ENCODE data around the gene MEX3D. TPM values are rescaled to one million over a fixed set of nuclear protein-coding genes. Genes with fewer than 3 reads are reported as not detected.

Gene MEX3D
- polyA plus RNA-seq, 2 donors, result 2.8 to 8.4 TPM

GRCh38 chr19:1514986-1515721, 53.0 kb downstream of the MEX3D start:
- Histone ChIP-seq H3K36me3 (ENCODE audit: control insufficient read depth in 2 of 2, insufficient read depth in 2 of 2, low read length in 1 of 2) (no peaks in the 10 kb centered on the region), H3K27ac (ENCODE audit: low read depth in 2 of 2, low read length in 1 of 2) (no peak overlapping the region), H3K4me1 (ENCODE audit: control insufficient read depth in 2 of 2, insufficient read depth in 2 of 2, low read length in 1 of 2) (peaks cover 5 to 10% of the 10 kb centered on the region in 2 donors), H3K9me3 (ENCODE audit: control insufficient read depth in 2 of 2, insufficient read depth in 1 of 2, low read depth in 1 of 2, low read length in 1 of 2) (peaks cover 0 to 4% of the 10 kb centered on the region in 2 donors), H3K4me3 (ENCODE audit: low read depth in 1 of 2, low read length in 2 of 2) (no peak overlapping the region), H3K27me3 (ENCODE audit: control insufficient read depth in 1 of 2, insufficient read depth in 2 of 2, low read length in 2 of 2) (no peaks in the 10 kb centered on the region)
- WGBS, 2 donors, result 66 to 71% methylated on average over 14 of the region's 14 CpGs

- Histone ChIP-seq H3K9me3 (ENCODE audit: control insufficient read depth in 2 of 2, insufficient read depth in 1 of 2, low read depth in 1 of 2, low read length in 1 of 2) (peaks cover 0 to 4% of the 10 kb centered on the region in 2 donors), H3K27ac (ENCODE audit: low read depth in 2 of 2, low read length in 1 of 2) (no peak overlapping the region), H3K4me1 (ENCODE audit: control insufficient read depth in 2 of 2, insufficient read depth in 2 of 2, low read length in 1 of 2) (peaks cover 5 to 16% of the 10 kb centered on the region in 2 donors), H3K27me3 (ENCODE audit: control insufficient read depth in 1 of 2, insufficient read depth in 2 of 2, low read length in 2 of 2) (no peaks in the 10 kb centered on the region), H3K36me3 (ENCODE audit: control insufficient read depth in 2 of 2, insufficient read depth in 2 of 2, low read length in 1 of 2) (no peaks in the 10 kb centered on the region), H3K4me3 (ENCODE audit: low read depth in 1 of 2, low read length in 2 of 2) (no peak overlapping the region)
- 49 to 66% methylated on average over 10 of the region's 10 CpGs for WGBS, 2 donors
Observed at GRCh38 chr19:1514295-1514661, 53.8 kb downstream of the MEX3D start.

DNA sequence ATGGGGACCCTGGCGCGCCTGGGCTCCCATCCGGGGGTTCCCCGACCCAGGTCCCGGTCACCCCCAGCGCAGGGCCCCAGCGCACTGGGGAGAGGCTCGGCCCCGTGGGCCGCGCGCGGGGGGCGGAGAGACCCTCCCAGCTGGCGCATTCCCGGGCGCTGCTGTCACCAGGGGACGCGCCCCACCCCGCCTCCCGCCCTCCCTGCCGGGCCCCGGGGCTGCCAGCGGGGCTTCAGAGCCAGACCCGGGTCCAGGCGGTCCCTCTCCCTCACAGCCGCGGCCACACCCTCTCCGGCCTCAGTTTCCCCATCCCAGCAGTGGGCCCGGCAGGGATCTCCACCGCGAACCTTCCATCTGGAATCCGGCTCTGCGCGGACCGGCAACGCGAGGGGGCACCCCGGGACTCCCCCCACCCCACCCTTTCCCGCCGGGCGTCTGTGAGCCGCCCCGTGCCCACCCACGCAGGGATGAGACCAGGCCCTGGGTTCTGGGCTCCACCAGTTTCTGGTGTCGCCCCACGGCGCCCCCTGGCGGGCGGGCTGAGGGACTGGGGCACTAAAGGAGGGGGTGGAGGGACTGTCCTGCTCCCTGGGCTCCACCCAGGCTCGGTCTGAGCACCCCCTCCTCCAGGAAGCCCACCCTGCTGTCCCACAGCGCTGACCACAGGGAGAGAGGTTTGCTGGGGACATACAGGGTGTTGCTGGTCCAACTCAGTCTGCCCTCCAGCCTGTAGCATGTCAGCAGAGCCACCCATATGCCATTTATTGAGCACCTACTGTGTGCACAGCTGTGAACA, 54.4 kb downstream of the MEX3D start:
- Histone ChIP-seq H3K4me1 (ENCODE audit: control insufficient read depth in 2 of 2, insufficient read depth in 2 of 2, low read length in 1 of 2) (peaks cover 5 to 16% of the 10 kb centered on the region in 2 donors), H3K36me3 (ENCODE audit: control insufficient read depth in 2 of 2, insufficient read depth in 2 of 2, low read length in 1 of 2) (no peaks in the 10 kb centered on the region), H3K9me3 (ENCODE audit: control insufficient read depth in 2 of 2, insufficient read depth in 1 of 2, low read depth in 1 of 2, low read length in 1 of 2) (peaks cover 0 to 4% of the 10 kb centered on the region in 2 donors), H3K27me3 (ENCODE audit: control insufficient read depth in 1 of 2, insufficient read depth in 2 of 2, low read length in 2 of 2) (no peaks in the 10 kb centered on the region), H3K4me3 (ENCODE audit: low read depth in 1 of 2, low read length in 2 of 2) (peak overlapping the region; percentile 50 to 58), H3K27ac (ENCODE audit: low read depth in 2 of 2, low read length in 1 of 2) (peak overlapping the region; percentile 69 to 80)
- WGBS, 2 donors, result 4 to 6% methylated on average over 32 to 52 of the region's 52 CpGs

DNA sequence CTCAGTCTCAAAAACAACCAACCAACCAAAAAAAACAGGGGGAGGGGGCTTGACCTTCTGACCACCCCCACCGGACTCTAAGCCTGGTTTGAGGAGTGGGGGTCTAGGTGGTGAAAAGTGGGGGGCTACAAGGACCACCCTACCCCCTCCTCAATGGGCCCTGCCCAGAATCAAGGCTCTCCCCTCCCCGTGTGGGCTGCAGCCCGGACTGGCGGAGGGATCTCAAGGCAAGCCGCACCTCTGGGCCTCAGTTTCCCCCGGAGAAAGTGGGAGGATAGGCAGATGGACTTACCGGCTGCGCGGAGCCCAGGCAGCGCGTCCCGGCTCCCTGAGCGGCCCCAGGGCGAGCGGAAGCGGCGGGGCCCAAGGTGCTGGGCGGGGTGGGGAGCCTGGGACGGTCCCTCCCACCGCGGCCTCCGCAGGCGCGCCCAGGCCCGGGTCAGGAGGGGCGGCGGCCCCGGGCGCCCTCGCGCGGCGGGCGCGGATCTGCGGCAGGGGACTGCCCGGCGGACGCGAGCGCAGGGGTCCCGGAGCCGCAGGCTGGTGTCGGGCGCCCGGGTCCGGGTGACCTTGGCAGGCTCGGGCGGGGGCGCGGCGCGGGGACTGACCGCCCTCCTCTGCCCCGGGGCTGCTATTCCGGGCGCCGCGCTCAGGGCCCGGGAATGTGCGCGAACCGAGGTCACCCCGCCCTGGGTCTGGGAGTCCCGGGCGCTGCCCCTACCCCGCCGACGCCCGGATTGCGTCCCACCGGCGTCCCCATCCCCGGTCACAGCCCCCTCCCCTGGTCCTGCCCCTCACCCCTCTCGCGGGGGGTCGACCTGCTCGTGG, 55.2 kb downstream of the MEX3D start, which contains the start of gene ADAMTSL5:
TSS of gene ADAMTSL5 (minus strand) at position 349 of the 828 bp plus-strand sequence. CDS start 2,076 bp downstream, outside the sequence.
- Histone ChIP-seq H3K27ac (ENCODE audit: low read depth in 2 of 2, low read length in 1 of 2) (peak within 1 kb of the TSS; percentile 69 to 80), H3K9me3 (ENCODE audit: control insufficient read depth in 2 of 2, insufficient read depth in 1 of 2, low read depth in 1 of 2, low read length in 1 of 2) (no peaks in the 10 kb centered on the region), H3K4me3 (ENCODE audit: low read depth in 1 of 2, low read length in 2 of 2) (peak within 1 kb of the TSS; percentile 50 to 58), H3K36me3 (ENCODE audit: control insufficient read depth in 2 of 2, insufficient read depth in 2 of 2, low read length in 1 of 2) (no peaks in the 10 kb centered on the region), H3K4me1 (ENCODE audit: control insufficient read depth in 2 of 2, insufficient read depth in 2 of 2, low read length in 1 of 2) (peaks cover 5 to 19% of the 10 kb centered on the region in 2 donors), H3K27me3 (ENCODE audit: control insufficient read depth in 1 of 2, insufficient read depth in 2 of 2, low read length in 2 of 2) (no peaks in the 10 kb centered on the region)
- WGBS, 2 donors, result 1 to 3% methylated on average over 52 to 78 of the region's 78 CpGs

GRCh38 chr19:1511318-1512317, 56.5 kb downstream of the MEX3D start:
- no peaks in the 10 kb centered on the region for H3K27me3 ChIP-seq (ENCODE audit: control insufficient read depth in 1 of 2, insufficient read depth in 2 of 2, low read length in 2 of 2)
- 37 to 50% methylated on average over 22 of the region's 22 CpGs for WGBS, 2 donors
- H3K36me3 ChIP-seq (ENCODE audit: control insufficient read depth in 2 of 2, insufficient read depth in 2 of 2, low read length in 1 of 2), result no peaks in the 10 kb centered on the region
- peak overlapping the region; percentile 34 to 58 for H3K4me3 ChIP-seq (ENCODE audit: low read depth in 1 of 2, low read length in 2 of 2)
- H3K9me3 ChIP-seq (ENCODE audit: control insufficient read depth in 2 of 2, insufficient read depth in 1 of 2, low read depth in 1 of 2, low read length in 1 of 2), result no peaks in the 10 kb centered on the region
- peak overlapping the region; percentile 3 to 59 for H3K27ac ChIP-seq (ENCODE audit: low read depth in 2 of 2, low read length in 1 of 2)
- peaks cover 5 to 24% of the 10 kb centered on the region in 2 donors for H3K4me1 ChIP-seq (ENCODE audit: control insufficient read depth in 2 of 2, insufficient read depth in 2 of 2, low read length in 1 of 2)

- Histone ChIP-seq H3K4me1 (ENCODE audit: control insufficient read depth in 2 of 2, insufficient read depth in 2 of 2, low read length in 1 of 2) (peaks cover 5 to 24% of the 10 kb centered on the region in 2 donors), H3K27ac (ENCODE audit: low read depth in 2 of 2, low read length in 1 of 2) (peak overlapping the region; percentile 59 to 71), H3K27me3 (ENCODE audit: control insufficient read depth in 1 of 2, insufficient read depth in 2 of 2, low read length in 2 of 2) (no peaks in the 10 kb centered on the region), H3K4me3 (ENCODE audit: low read depth in 1 of 2, low read length in 2 of 2) (peak overlapping the region in 1 of 2 donors; percentile 7), H3K9me3 (ENCODE audit: control insufficient read depth in 2 of 2, insufficient read depth in 1 of 2, low read depth in 1 of 2, low read length in 1 of 2) (no peaks in the 10 kb centered on the region), H3K36me3 (ENCODE audit: control insufficient read depth in 2 of 2, insufficient read depth in 2 of 2, low read length in 1 of 2) (no peaks in the 10 kb centered on the region)
- 33% methylated on average over 9 of the region's 9 CpGs for WGBS, 2 donors
Observed at GRCh38 chr19:1510807-1511206, 57.3 kb downstream of the MEX3D start.

DNA sequence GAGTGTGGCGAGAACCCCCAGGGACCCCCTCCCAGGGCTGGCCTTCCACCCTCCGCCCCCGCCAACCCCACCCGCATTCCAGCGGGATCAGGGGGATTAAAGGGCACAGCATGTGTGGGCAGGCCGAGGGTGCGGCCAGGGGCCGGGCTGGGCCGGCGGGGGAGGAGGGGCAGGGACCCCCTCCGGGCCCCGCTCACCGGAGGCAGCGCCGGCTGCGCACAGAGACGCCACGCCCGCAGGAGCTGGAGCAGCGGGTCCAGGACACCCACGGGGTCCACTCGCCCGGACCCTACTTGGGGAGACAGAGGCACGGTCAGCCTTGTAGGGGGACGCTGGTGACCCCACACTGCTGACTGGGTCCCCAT, 57.7 kb downstream of the MEX3D start:
- Histone ChIP-seq H3K36me3 (ENCODE audit: control insufficient read depth in 2 of 2, insufficient read depth in 2 of 2, low read length in 1 of 2) (no peaks in the 10 kb centered on the region), H3K4me1 (ENCODE audit: control insufficient read depth in 2 of 2, insufficient read depth in 2 of 2, low read length in 1 of 2) (peaks cover 5 to 24% of the 10 kb centered on the region in 2 donors), H3K9me3 (ENCODE audit: control insufficient read depth in 2 of 2, insufficient read depth in 1 of 2, low read depth in 1 of 2, low read length in 1 of 2) (no peaks in the 10 kb centered on the region), H3K4me3 (ENCODE audit: low read depth in 1 of 2, low read length in 2 of 2) (peak overlapping the region in 1 of 2 donors; percentile 7), H3K27ac (ENCODE audit: low read depth in 2 of 2, low read length in 1 of 2) (peak overlapping the region; percentile 71 to 79), H3K27me3 (ENCODE audit: control insufficient read depth in 1 of 2, insufficient read depth in 2 of 2, low read length in 2 of 2) (no peaks in the 10 kb centered on the region)
- WGBS, 2 donors, result 19 to 22% methylated on average over 17 to 25 of the region's 25 CpGs

- Histone ChIP-seq H3K9me3 (ENCODE audit: control insufficient read depth in 2 of 2, insufficient read depth in 1 of 2, low read depth in 1 of 2, low read length in 1 of 2) (no peaks in the 10 kb centered on the region), H3K27me3 (ENCODE audit: control insufficient read depth in 1 of 2, insufficient read depth in 2 of 2, low read length in 2 of 2) (no peaks in the 10 kb centered on the region), H3K27ac (ENCODE audit: low read depth in 2 of 2, low read length in 1 of 2) (peak overlapping the region; percentile 71 to 79), H3K4me3 (ENCODE audit: low read depth in 1 of 2, low read length in 2 of 2) (no peak overlapping the region), H3K4me1 (ENCODE audit: control insufficient read depth in 2 of 2, insufficient read depth in 2 of 2, low read length in 1 of 2) (peaks cover 5 to 24% of the 10 kb centered on the region in 2 donors), H3K36me3 (ENCODE audit: control insufficient read depth in 2 of 2, insufficient read depth in 2 of 2, low read length in 1 of 2) (no peaks in the 10 kb centered on the region)
- WGBS, 2 donors, result 39 to 46% methylated on average over 11 of the region's 11 CpGs
Observed at GRCh38 chr19:1509602-1510441, 58.3 kb downstream of the MEX3D start.

Data from esophagus (tissue), 2 donors.